H7 (cell line): ENCODE data around the gene PDGFB. TPM values are rescaled to one million over a fixed set of nuclear protein-coding genes. Genes with fewer than 3 reads are reported as not detected.
A peak's percentile ranks its signal among the peaks of the same experiment; 100 is the strongest.

ENCODE experiments used
- DNase-seq: peaks from one replicate; pipeline ENCODE4 v3.0.0; 2012
- H3K27me3 ChIP-seq: 2 replicates; pipeline ENCODE4 v1.6.0; 2011; ENCODE audit warnings: mild to moderate bottlenecking, low read length; ENCODE audit not compliant: control insufficient read depth, insufficient read depth
- H3K36me3 ChIP-seq: replicated peaks from 2 replicates; pipeline ENCODE4 v1.5.1; 2011; ENCODE audit warnings: low read length; ENCODE audit not compliant: control insufficient read depth, insufficient read depth
- H3K4me3 ChIP-seq: 2 replicates; pipeline ENCODE4 v1.5.1; 2011; ENCODE audit warnings: low read depth, mild to moderate bottlenecking, control low read depth, low read length, moderate library complexity; ENCODE audit not compliant: insufficient read depth
- total RNA-seq: library from RNA; depleted of rRNA; stranded (reverse); fragments of >200 nt; shearing (Covaris generic); gene quantifications from 2 replicates; pipeline ENCODE4 v1.2.3, GENCODE V29; 2014

PDGFB gene
- total RNA-seq, 1 experiment from 2014 or later = 7.2 TPM

DNA sequence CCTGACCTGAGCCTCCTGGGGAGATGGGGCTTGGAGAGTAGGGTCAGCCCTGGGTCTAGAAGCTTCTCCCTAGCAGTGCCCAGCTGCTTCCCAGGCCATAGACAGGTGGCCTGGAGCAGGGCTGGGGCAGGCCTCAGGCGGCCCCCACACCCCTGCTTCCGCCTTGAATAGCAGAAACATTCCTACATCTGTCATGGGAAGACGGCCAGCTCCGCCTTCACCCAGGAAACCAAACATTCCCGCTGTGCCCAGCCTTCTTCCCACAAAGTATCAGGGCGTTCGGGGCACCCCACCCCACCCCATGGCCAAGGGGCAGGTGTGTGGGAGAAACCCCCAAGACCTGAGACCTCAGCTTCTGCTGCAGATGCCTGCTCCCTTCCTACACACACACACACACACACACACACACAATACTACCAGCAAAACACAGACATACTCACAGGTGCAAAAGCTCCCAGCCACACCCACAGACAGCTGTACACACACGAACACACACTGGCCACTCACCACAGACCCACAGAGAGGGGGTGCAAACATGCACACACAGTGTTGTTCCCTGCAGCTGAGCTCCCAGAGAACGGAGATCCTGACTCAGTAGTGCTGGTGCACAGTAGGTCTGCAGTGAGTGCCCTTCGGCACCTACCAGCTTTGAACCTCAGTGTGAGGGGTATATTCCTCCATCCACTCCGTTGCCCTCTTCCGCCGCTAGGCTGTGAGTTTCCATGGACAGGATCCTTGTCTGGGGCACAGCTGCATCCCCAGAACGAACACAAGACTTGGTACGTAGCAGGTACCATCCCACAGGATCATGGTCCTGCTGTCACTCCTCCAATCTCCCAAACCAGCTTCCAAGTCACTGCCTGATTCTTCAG lies 37.4 kb downstream of the PDGFB start:
- Histone ChIP-seq H3K36me3 (no peaks in the 10 kb centered on the region), H3K27me3 (no peaks in the 10 kb centered on the region), H3K4me3 (no peak overlapping the region)
- no peak for DNase-seq

DNA sequence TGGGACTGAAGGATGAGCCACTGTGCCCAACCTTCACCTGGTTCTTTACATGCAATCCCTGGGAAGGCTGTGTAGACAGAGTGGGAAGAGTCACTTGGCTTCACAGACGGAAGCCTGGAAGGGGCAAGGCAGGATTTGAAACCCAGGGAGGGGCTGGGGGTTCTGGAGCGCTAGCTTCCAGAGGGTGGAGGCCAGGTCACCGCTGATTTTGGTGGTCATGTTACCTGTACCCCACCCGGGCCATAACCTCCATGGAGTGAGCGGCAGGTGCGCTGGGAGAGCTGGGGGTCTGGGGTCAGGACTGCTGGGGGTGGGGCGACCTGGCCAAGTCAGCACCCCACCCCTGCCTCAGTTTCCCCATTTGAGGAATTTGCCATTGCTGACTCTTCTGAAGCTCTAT lies 38.3 kb downstream of the PDGFB start:
- DNase-seq = no peak
- H3K27me3 ChIP-seq = no peaks in the 10 kb centered on the region
- no peaks in the 10 kb centered on the region for H3K36me3 ChIP-seq
- no peak overlapping the region for H3K4me3 ChIP-seq

DNA sequence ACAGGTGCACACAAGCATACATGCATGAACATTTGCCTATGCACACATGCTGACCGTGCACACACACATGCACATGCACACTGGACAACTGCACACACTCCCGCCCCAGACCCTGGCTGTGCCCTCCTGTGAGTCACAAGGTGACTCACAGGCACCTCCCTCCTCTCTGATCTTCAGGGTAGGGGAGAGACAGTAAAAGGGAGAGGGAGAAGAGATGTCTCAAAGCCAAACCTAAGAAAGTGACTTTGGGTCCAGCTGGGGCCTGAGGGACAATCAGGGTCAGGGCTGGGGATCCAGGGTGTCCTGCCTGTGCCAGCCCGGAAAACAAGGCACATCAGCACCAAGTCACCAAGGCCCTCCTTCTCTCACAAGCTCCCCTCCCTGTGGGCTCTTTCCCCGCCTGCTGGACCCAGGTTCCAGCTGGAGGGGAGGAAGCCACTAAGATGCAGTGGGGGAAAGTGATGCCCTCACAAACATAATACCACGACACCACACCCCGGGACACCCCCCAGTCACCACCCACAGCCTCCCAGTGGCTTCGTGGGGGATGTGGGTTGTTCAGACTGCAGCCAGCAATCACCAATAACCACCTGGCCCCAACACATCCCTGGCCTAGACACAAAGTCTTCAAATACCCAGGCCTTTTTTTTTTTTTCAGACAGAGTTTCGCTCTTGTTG lies 39.3 kb downstream of the PDGFB start:
- no peaks in the 10 kb centered on the region for H3K36me3 ChIP-seq
- no peaks in the 10 kb centered on the region for H3K27me3 ChIP-seq
- no peak overlapping the region for H3K4me3 ChIP-seq
- no peak for DNase-seq

DNA sequence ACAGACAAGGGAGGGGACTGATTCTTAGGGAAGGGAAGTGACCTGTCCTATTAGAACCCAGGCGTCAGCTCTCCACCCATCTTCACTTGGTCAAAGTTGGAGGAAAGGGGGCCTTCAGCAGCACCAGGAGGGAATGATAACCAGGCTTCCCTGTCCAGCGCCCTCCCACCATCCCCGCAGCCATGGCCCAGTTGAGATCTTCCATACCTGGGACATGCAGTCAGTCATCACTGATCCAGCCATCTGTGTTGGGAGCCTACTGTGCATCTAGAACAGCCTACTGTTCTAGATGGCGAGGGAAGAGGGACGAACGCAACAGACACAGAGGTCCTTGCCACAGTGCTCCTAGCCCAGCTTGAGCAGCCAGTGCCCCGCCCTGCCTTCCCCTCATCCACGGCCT lies 40.6 kb downstream of the PDGFB start:
- H3K27me3 ChIP-seq = no peaks in the 10 kb centered on the region
- no peaks in the 10 kb centered on the region for H3K36me3 ChIP-seq
- no peak for DNase-seq
- no peak overlapping the region for H3K4me3 ChIP-seq

DNA sequence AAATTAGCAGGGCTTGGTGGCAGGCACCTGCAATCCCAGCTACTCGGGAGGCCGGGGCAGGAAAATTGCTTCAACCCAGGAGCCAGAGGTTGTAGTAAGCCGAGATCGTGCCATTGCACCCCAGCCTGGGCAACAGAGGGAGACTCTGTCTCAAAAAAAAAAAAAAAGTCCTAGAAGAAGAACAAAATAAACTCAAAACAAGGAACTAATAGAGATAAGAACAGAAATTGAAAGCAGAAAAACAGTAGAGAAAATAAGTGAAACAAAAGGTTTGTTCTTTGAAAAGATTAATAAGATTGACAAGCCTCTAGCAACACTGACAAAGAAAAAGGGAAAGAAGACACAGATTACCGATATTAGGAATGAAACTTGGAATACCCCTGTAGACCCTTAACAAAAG lies 47.2 kb downstream of the PDGFB start:
- no peak for DNase-seq
- H3K27me3 ChIP-seq = no peaks in the 10 kb centered on the region
- H3K36me3 ChIP-seq = no peaks in the 10 kb centered on the region
- no peak overlapping the region for H3K4me3 ChIP-seq

DNA sequence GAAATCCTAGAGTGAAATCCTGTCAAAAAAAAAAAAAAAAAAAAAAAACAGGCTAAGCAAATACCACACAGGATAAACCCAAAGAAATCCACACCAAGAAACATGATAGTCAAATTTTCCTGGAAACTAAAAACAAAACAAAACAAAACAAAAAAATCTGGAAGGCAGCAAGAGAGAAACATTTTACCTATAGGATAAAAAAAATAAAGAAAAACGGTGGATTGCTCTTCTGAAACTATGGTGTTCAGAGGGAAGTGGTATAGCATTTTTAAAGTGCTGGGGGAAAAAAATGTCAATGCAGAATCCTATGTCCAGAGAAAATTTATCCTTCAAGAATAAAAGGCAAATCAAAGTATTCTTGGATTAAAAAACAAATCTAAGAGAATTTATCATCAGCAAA lies 50.7 kb downstream of the PDGFB start:
- Histone ChIP-seq H3K36me3 (no peaks in the 10 kb centered on the region), H3K4me3 (no peak overlapping the region), H3K27me3 (no peaks in the 10 kb centered on the region)
- no peak for DNase-seq

DNA sequence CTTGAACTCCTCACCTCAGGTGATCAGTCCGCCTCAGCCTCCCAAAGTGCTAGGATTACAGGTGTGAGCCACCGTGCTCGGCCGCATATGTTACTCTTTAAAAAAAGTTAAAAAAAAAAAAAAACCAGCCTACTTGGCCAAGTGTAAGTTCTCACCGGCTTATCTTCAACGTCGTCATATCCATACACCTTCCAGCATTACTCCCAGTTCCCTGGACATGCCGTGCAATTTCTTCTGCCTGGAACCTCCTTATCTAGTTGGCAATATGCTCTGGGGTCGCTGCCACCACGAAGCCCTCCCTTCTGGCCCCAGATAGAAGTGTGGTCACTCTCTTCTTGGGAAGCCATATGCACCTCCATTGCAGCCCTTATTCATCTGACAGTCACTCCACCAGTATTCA lies 56.0 kb downstream of the PDGFB start:
- no peak for DNase-seq

DNA sequence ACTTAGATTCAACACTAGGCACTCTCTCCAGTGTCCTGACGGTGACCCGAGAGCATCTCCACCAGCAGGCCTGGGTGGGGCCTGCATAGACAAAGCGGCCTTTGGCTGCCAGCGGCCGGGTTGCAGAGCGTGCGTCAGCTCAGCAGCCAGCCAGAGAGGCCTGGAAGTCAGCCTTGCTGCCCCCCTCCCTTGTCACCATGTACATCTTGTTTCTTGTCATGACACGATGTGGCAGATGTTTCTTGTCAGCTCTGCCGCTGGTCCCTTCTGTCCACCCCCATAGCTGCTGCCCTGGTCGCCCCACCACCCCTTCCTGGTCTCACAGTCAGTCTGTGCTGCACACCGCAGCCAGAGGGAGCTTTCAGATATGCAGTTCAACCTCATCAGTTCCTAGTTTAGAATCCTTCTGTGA lies 59.2 kb downstream of the PDGFB start:
- Histone ChIP-seq H3K4me3 (no peak overlapping the region), H3K27me3 (no peaks in the 10 kb centered on the region), H3K36me3 (peaks cover 2% of the 10 kb centered on the region; the same call in 1 of the 2 replicates)
- DNase-seq = no peak

More for the DNA sequence above, 56.0 kb downstream of the PDGFB start:
- H3K27me3 ChIP-seq = no peaks in the 10 kb centered on the region
- H3K36me3 ChIP-seq = peaks cover 2% of the 10 kb centered on the region; the same call in 1 of the 2 replicates
- no peak overlapping the region for H3K4me3 ChIP-seq

DNA sequence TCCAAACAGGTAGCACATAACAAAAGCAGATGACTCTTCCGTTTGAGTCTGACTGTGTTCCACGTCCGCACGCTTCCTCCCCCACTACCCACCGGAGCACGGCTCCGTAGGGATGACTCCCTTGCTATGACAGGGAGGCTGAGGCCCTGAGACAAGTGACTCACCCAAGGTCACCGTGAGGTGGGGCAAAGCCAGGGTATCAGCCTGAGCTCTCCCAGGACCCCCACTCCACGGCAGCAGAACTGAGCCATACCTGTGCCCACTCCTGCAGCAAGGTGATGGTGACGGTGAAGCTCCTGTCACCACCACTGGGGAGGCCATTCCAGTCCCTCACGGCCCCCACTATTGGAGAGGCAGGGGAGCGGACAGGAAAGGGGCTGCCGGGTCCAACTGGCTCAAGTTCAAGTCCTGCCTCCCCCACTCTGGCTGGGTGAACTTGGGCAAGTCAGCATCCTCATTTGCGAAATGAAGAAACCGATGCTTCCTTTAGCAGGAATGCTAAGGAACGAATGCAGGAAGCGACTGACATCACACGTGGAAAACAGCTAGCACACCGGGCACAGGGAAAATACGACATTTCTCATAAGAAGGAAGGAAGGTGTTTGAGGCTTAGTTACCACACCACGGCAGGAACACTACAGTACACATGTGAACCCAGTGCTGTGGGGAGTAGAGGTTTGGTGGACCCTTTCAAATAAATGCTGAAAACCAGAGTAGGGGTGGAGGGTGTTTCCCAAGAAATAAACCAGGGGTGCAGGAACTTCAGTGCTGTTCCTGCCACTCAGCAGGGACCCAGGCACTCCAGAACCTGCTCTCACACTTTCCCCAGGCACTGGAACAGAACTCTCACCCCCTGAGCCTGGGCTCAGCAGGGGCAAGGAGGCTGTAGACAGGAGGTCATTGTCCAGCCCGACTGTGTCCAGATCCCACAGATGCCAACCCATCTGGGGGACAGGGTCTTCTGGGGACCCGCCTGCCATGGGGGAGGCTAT lies 59.9 kb downstream of the PDGFB start:
- Histone ChIP-seq H3K36me3 (peaks cover 2% of the 10 kb centered on the region; the same call in 1 of the 2 replicates), H3K4me3 (no peak overlapping the region), H3K27me3 (no peaks in the 10 kb centered on the region)
- DNase-seq = peak; percentile 10

DNA sequence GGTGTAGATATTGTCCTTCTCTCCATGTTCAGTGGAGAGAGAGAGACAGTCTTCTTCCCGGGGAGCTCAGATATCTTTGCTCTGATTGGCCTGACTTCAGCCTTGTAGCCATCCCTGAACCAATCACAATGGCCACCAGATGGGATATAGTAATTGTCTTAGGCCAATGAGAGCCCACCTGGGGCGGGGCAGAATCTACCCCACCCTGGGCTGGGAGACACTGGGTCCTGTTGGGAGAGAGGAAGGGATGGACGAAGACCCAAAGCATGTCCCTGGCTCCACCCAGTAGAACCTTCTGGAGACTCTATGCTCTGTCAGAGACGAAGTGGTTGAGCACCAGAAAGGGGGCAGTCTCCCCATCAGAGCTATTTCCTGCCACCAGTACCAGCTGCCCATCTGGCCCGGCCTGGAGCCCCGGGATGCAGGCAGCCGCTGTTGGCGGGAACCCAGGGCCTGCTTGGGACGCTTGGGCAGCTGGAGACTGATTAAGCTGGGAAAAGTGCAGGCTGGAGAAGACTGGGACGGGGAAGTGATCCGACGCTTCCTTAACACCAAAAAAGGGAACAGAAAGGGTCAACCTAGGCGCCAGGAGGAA lies 60.7 kb downstream of the PDGFB start:
- peaks cover 2% of the 10 kb centered on the region; the same call in 1 of the 2 replicates for H3K36me3 ChIP-seq
- no peak overlapping the region for H3K4me3 ChIP-seq
- no peaks in the 10 kb centered on the region for H3K27me3 ChIP-seq
- peak; percentile 81 for DNase-seq

DNA sequence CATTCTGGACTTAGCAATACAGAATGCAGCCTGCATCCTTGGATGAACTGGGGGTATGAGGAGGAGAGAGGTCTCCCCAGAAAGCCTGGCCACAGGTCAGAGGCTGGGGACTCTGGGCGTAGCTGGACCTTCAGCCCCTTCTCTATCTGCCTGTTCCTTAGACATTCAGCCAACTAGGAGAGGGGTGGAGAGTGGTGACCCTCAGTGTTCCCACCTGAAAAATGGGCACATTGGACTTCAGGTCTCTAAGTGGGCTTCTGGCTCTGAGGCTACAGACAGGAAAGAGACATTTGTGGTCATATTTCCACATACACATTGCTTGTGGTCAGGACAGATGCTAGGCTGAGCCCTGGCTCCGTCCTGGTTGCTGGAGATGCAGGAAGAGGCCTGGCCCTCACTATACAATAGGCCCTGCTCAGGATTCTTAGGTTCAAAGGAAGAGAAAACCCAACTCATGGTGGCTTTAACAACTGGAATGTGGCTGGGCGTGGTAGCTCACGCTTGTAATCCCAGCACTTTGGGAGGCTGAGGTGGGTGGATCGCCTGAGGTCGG lies 62.2 kb downstream of the PDGFB start:
- H3K36me3 ChIP-seq = peaks cover 2% of the 10 kb centered on the region; the same call in 1 of the 2 replicates
- DNase-seq = no peak
- no peaks in the 10 kb centered on the region for H3K27me3 ChIP-seq
- no peak overlapping the region for H3K4me3 ChIP-seq

DNA sequence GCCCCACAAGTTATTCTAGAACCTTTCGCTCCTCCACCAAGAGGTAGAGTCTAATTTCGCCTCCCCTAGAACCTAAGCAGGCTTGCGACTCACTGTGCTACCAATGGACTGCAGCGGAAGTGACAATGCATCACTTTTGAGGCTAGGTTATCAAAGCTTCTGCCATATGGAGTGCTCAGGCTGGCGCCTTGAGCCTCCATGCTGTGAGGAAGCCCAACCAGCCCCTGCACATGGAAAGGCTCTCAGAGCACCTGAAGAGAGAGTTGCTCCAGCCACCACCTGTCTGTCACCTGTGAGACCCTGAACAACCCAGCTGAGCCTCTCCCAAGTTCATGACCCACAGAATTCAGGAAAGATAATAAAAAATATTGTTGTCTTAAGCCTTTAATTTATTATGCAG lies 63.0 kb downstream of the PDGFB start:
- DNase-seq = no peak
- Histone ChIP-seq H3K36me3 (0 out of 2 replicates have a peak, but pooled peaks cover 2% of the 10 kb centered on the region), H3K4me3 (no peak overlapping the region), H3K27me3 (no peaks in the 10 kb centered on the region)

DNA sequence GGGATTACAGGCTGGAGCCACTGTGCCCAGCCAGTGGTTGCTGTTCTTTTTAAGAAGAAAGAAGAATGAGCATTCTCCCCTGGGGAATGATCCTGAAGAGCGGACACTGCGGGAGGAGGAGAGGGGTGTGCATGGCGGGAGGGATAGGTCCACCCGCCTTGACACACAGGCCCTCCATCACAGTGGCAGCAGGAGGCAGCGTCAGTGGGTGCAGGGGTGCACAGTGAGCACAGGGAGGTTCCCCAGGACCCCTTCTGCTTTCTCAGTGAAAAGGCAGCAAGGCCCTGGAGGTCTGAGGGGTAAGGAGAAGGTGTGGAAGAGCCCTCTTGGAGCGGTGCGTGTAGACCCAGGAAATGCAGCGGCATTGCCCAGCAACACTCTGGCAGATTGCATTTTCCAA lies 63.4 kb downstream of the PDGFB start:
- Histone ChIP-seq H3K36me3 (no peaks in the 10 kb centered on the region), H3K27me3 (no peaks in the 10 kb centered on the region), H3K4me3 (no peak overlapping the region)
- DNase-seq = no peak
